ENCODE data around the gene ZC3H6.
A peak's percentile ranks its signal among the peaks of the same experiment; 100 is the strongest.
"Not testable (repeated sequence)": the region's sequence is repeated elsewhere in the genome, so short reads cannot be mapped to it uniquely, and the experiment has no call there.

ZC3H6 gene

DNA sequence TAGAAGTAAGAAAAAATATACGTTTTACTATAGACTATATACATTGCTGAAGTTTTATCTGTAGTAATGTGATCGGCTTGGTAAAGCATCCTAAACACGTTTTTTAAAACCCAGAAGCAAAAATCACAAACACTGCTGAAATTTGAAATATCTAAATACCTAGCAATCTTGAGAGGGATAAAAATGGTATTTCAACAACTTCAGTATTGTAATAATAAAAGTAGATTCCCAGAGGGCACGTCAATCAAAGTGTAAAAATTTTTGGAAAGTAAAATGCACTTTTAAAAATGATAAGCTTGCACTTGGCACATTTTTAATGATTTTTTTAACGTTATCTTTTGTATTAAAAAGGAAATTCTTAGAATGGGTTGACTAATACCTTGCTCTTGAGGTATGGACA is 1.6 kb downstream of the ZC3H6 start:
- no peak for DNase-seq

DNA sequence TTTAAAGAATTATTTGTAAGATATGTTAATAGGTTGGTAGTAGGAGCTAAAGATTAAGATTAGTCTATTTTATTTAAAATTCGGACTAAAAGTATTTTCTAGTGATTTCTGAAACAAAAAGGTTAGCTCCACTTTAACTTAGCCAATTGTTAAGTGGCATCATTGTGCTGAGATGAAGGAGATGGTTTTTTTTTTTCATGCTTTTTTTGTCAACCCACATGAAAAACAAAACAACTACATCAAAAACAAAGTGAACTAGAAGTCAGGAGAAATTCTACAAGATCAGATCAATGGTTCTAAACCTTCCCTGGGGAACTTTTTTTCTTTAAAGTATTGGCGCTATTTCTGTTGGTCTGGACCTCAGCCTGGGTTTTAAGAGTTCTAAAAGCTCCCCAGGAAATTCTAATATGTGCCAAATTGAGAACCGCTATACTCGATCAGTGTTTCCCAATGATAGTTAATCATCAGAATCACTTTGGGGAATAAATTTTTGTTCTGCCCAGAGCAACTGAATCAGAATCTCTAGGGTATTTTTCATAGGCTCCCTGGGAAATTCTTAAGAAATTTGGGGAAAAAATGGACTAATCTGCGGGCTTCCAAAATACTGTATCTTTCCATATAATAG is 2.3 kb downstream of the ZC3H6 start:
- no peak for DNase-seq

DNA sequence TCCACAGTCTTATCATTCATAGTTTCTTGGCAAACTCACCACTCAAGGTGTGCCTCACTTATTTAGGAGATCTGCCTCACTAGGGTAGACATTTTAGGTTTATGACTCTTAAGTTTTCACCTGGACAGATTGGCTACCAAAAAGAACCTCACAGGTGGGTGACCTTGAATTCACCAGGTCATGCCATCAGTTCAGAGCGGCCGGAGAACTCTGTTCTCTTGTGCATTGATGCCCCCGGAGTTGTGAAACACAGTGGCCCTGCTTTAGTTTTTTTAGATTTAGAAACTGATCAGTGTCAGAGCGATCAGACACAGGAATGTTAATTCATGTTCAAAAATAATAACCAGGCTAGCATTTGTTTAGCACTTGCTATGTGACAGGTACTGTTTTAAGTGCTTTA is 6.7 kb downstream of the ZC3H6 start:
- not testable (repeated sequence) for DNase-seq

DNA sequence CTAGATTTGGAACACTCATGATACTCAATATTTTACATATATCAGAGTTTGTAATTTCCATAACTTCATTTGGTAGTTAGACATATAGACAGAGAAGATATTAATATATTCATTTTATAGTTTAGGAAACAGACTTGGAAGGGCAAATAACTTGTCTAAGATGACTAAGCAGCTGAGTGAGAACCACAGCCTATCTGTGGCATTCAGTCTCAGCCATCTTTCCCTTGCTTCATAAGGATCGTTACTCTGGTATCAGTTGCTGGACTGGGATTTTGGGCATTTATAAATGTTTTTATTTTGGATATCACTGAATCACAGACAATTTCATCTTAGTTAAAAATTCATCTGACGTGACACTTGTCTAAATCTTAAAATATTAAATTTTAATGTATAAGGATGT is 8.1 kb downstream of the ZC3H6 start:
- not testable (repeated sequence) for DNase-seq

DNA sequence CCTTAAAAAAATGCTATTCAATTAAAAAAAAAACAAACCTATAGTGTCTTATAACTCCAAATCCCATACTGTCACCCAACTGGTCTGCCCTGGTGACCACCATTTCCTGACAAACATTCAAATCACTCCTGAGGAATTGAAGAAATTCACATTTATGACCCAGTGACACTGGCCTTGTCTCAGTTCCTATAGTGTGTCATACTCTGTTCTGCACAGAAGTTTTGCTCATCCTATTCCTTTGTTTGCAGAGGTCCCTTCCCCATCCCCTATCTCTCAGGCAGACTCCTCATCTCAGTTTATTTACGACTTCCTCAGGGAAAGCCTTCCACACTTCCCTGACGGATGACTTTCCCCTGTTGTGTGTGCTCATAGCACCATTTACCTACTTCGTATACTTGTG is 14.7 kb downstream of the ZC3H6 start:
- peak; percentile 33 for DNase-seq

DNA sequence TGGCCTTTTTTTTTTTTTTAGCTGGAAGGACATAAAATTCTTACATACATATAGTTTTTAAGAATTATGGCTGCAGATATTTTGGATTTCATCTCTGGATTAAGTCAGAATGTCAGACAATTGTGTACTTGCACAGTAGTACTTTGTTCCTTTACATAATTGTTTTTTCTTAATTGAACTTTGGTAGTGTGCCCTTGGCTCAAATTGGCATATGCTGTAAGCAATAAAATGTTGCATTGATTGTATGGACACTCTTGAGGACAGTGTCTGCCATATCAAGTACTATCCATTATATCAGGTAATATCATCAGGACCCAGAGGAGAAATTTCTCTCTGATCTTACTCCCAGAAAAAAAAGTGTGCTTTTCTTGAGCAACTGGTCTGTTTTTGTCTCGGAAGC is 15.3 kb downstream of the ZC3H6 start:
- no peak for DNase-seq

DNA sequence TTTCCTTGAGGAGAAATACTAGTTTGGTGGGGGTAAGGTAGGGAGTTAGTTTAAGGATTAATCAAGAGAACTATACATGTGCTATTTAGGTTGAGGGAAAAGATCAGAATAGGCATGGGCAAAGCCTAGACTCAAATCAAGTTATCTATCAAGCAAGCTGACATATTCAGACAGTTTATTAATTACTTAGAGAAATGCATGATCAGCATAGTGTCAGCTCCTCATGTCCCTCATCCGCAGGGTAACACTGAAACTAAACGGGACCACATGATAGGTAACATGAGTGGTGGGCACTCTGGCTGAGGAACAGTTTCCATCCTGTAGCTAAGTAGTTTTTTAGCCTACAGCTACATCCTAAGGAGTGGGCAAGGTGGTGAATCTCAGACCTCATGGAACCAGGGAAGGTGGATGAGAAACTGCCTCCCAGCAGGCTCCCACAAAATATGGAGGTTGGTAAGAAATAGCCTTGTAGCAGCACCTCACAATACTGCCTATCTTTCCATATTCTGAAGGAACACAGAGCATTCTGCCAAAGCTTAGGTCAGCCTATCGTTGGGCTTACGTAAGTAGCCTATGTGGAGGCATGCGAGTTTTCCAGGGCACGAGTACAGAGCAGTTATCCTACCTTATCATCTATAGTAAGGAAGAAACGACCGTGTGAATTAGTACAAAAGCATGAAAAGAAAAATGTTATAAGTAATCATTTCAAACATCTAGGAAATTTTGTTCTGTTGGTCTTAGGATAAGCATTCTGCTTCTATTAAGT is 18.4 kb downstream of the ZC3H6 start:
- no peak for DNase-seq

DNA sequence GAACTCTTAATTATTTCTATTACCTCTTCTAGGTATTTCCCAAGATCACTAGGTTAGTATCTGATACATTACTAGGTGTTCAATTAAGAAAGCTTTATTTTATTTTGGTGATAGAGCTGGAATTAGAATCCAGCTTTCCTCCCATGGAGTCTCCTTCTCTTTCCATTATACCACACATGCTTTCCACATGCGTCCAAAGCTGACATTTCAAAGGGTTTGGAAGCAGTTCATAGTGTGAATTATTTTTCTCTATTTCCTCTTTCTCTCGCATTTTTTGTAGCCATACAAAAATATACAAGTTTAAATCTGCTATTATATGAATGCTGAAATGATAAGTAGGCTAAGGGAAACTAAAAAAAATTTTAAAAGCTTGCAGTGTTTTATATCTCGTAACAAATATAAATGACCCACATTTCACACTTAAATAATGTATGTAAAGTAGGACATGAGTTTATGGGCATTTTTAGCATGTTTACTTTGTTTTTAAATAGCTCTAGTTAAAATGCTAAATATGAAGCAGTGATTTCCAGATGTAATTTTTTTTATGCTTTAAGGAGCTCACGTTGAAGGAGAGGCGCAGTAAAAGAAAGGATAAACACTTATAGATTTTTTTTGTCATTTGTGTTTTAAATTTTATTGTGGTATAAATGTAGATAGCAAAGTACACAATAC is 20.1 kb downstream of the ZC3H6 start:
- no peak for DNase-seq

DNA sequence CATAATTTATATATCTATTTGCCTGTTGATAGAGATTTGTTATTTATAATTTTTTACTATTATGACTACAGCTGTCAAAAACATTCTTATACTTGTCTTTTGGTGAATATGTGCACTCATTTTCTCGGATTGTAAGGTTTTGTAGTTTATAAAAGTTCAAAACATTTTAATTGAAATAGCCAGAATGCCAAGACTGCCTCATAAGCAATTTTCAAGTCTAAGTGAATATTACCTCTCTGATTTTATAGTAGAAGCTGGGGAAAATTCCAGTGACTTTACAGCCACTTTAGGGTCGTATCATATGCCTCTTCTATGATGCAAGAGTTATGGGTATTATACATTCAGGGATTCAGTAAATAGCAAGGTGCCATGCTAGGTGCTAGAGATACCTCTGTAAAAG is 21.0 kb downstream of the ZC3H6 start:
- DNase-seq = no peak

DNA sequence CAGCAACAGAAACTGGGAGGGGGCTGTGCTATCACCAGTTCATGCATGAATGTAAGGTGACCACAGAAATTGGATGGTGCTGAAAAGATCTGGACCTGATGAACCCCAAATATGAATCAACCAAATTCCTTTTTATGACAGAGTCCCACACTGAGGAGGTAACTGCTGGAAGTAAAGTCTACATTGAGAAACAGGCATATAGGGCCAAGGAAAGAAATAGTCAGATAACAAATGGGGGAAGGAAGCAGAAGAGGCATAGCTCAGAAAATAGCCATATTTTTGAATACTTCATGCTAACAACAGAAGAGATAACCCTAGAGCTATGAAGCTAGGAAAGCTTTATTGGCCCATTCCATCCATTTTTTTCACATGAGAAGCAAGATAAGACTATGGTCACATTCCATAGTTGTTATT is 25.8 kb downstream of the ZC3H6 start:
- peak; percentile 41 for DNase-seq

DNA sequence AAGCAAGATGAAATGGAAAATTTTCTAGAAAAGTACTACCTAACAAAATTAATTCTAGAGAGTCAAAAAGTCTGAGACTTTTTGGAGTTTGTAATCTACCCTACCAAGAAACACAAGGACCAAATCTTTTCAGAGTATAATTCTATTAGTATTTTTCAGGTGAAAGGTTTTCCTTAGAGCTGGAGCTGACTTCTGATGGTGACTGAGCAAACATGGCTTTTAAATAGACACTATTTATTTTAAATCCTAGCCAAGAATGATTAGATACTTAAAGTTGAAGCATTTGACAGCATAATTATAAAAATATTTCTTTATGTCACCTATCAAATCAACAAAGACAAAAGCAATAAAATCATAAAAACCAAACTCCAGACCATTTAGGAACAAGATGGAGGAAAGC is 26.6 kb downstream of the ZC3H6 start:
- DNase-seq = no peak

DNA sequence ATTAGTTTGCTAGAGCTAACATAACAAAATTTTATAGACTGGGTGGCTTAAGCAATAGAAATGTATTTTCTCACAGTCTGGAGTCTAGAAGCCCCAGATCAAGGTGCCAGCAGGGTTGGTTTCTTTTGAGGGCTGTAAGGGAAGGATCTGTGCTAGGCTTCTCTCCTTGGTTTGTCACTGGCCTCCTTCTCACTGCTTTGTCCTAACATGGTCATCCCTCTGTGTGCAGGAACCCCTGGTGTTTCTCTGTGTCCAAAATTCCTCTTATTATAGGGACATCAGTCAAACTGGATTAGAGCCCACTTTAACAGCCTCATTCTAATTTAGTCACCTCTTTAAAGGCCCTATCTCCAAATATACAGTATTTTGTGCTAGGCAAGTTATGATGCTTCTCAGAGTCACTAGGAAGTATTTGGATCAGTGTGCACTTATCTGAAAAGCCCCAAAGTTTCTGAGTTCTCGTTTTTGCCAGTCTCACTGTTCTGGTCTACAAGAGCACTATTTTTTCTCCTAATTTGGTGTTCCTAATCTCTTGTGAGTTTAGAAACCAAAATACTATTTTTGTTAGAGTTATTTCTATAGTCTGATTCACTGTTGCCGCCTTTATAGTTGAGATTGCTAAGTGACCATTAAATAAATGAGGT is 29.0 kb downstream of the ZC3H6 start:
- no peak for DNase-seq

DNA sequence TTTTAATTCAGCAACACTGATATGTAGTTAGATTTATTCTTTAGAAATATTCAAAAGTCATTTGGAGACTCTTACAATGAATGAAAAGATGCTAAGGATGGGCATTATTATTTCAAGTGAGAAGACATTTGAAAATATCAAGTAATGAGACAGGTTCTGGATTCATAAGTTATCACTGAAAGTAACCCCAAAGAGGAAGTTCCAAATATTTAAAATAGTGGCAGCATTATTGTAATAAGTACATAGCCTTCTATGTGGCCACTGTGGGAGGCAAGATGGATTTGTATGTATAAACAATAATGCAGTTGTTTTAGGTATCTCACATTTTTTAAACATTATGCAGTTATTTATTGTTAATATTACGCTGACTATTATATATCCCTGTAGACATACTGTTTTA is 29.7 kb downstream of the ZC3H6 start:
- no peak for DNase-seq

DNA sequence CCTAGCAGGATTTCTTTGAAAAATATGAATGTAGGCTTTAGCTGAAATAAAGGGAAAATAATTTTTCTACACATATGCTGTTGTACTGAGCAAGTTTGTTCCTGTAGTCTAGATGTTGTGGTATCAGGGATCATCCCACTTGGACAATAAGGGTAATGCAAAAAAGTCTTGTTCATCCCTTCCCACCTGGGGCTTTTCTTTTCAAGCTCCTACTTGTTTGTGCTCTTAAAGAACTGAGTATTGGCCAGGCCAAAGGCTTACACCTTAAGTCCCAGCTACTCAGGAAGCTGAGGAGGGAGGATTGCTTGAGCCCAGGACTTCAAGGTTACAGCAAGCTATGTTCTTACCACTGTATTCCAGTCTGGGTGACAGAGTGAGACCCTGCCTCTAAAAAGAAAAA is 35.5 kb downstream of the ZC3H6 start:
- DNase-seq = no peak

DNA sequence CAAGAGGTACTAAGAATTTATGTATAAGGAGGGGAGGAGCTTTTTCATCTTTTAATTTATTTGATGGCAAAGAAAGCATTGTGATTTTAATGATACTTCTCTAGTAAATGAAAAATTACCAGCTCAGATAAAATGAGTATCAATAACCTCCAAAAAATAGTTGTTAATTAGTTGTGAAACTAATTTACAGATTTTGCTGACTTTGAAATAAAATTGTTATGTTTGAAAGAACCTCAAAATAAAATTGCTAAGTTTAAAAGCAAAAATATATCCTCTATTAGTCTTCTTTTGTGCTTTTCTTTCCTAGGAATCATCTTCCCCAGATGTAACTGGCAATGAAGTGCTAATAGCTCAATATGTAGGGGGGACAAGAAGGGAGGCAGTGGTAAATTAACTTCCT is 36.5 kb downstream of the ZC3H6 start:
- DNase-seq = no peak

DNA sequence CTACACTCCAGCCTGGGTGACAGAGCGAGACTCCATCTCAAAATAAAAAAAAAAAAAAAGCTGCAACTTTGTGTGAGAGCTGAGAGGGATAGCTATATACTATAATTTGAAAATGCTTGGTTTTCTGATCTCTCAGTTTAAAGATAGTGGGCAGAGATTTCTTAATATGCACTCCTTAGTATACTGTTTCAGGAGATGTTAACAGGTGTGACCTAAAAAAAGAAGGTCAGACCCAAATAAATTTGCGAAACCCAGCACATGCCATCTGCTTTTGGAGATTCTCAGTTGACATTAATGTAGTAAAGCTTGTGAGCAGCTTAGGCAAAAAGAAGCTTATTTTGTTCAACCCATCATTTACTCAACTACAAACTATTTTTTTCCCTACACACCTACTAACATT is 37.4 kb downstream of the ZC3H6 start:
- no peak for DNase-seq

DNA sequence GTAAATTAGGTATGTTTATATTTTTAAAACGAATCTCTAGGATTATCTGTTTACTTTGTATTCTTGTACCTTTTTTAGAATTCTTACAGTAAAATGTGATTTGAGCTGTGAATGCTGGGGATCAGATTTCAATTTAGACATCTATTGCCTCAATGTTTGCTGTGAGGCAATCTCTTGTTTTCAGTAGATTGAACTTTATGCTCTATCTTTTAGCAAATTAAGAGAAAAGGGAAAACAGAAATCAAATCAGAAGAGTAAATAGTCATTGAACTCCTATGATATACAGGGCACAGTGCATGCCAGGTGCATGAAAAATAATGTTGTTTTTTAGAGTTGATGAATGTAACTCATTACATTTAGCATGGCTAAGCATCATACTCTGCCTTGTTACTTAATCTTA is 39.5 kb downstream of the ZC3H6 start:
- no peak for DNase-seq

DNA sequence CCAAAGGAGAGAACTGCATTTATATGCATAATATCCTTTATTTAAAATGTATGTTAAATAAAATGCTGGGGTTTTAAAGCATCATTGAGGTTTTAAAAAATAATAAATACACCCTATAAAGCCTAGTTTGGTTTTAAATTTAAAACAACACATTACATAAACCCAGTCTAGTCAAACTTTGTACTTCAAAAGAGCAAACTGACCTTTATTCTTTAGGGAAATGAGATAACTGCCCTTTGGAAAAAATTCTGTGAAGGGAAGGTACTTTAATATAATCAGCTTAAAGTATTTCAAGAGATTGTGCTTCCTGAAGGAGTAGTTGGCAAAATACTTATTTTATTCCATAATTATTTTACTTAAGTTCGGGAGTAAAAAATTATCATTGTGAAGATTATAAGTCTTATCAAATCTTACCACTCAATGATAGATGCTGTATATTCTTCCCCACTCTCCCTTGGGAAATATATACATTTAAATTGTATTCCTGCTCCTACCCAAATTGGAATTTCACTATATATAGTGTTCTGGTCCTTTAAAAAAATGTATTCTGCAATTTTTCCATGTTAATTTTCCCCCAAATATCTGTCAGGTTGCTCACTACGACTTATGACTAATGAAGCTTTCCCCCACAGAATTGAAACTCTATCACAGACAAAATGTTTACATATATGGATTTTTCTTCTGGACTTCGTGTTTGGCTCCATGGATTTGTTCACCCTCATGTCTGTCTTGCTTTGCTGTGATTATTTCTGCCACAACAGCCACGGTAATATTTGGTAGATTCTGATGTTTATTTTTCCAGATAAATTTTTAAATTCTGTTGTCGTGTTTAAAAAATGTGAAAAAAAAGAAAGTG is 42.1 kb downstream of the ZC3H6 start:
- DNase-seq = peak; percentile 52

DNA sequence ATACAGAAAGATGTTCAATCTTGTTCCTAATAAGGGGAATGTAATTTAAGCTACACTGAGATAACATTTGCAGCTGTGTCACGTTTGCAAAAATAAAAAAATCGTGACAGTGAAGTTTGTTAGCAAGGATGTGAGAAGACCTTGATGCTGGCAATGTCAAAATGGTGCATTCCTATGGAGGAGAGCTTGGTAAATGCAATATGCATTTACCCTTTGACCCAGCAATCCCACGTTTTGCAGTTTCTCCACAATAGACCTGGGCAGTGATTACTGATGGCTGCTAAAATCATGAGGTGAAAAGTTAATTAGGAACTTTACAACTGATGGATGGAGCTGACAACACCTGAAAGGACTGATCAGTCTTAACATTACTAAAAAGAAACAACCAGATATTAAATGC is 43.1 kb downstream of the ZC3H6 start:
- no peak for DNase-seq

DNA sequence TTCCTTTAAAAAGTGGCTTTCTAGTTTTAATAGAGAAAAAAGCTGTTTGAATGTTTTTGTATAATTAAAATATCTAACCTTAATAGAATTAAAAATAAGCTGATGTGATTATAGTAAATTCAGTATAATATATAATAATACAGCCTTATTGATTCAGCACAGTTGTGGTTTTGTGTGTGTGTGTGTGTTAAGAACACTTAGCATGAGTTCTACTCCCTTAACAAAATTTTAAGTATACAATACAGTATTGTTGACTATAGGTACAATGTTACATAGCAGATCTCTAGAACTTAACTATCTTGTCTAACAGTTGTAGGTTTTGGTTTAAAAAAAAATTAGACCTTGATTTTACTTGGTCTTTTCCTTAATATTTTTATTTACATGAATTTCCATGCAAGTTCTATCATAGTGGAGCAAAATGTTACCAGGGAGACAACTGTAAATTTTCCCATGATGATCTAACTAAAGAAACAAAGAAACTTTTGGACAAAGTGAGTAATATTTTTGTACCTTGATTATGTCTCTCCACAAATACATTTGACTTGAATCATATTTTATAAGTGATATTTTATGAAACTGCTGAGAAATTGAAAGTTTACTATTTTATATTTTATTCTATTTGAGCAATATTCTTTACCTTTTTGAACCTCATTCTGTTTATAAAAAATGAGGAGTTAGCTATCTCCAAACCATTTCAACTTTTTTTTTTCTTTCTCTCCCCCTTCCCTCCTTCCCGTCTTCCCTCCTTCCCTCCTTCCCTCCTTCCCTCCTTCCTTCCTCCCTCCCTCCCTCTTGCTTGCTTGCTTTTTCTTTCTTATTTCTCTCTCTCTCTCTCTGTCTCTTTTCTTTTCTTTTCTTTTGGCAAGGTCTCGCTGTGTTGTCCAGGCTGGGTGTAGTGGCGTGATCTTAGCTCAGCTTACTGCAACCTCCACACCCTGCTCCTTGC is 46.3 kb downstream of the ZC3H6 start:
- peak; percentile 23 for DNase-seq

DNA sequence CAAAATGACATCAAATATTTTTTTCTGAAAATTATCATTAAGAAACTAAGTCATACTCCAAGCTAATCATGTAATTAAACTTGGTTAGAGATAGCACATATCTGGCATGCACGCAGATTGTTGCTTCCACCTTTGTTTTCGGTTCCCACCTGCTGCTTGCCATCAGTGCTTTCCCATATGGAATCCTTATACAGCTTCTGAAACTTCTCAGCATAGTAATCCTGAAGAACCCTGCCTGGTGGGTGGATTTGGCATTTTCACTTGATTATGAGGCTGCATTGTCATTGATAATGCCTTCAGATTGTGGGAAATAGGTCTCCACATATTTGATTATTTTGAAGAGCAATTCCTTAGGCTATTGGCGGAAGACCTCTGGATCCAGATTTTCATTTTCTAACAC is 47.5 kb downstream of the ZC3H6 start:
- DNase-seq = no peak

Data from fibroblast of skin of right quadriceps (primary cell).